Mesenteric fat pad (tissue), 1 donor: ENCODE data around the gene NEDD4. TPM values are rescaled to one million over a fixed set of nuclear protein-coding genes. Genes with fewer than 3 reads are reported as not detected.
"Not testable (repeated sequence)": the region's sequence is repeated elsewhere in the genome, so short reads cannot be mapped to it uniquely, and the experiment has no call there.

ENCODE experiments used
- DNase-seq: peaks from one replicate; pipeline ENCODE4 v3.0.0-alpha.2; 2020; ENCODE audit warnings: low spot score
- total RNA-seq: library from RNA; stranded (reverse); fragmentation: NEBNext Ultra II Directional; extraction: Animal tissue kit (Norgen Biotek cat#: 25700); gene quantifications from one replicate; pipeline ENCODE4 v1.2.1, GENCODE V29; 2021
- donor health status: DM: yes; HTN: yes; CAD: no.

The NEDD4 gene
- total RNA-seq, 1 donor from 2014 or later: 16.1 TPM

DNA sequence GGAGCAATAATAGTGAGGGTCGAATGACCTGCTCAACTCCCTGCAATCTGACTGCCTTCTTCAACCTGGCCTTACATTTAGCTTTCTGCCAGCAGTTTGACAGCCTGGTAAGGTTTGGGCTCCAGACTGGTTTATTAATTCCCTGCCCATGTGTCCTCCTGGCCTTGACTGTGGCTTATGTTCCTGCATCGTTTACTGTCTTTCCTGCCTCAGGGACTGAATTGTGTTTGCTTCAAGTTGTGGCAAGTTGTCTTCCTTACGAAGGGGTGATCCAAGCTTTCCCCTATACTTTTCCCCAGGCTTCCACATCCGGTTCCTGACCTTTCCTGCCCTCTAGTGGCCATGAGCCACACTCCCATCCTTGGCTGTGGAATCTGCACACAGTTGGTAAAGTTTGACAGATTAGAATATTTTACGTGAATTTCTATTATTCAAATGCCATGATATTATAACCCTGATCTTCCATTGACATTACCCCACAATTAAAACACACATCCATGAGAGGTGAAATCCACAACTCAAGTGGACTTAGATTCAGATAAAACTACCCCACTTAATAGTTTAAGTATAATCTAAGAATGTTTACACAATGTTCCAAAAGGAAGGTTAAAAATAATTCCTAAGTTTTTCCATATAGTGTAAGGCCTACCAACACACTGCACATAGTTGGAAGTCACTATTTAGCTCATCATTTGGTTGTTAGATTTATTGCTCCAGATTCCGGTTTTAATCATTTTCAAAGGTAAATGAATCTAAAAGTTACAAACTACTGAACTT, 95.7 kb downstream of the NEDD4 start:
- DNase-seq: no peak

DNA sequence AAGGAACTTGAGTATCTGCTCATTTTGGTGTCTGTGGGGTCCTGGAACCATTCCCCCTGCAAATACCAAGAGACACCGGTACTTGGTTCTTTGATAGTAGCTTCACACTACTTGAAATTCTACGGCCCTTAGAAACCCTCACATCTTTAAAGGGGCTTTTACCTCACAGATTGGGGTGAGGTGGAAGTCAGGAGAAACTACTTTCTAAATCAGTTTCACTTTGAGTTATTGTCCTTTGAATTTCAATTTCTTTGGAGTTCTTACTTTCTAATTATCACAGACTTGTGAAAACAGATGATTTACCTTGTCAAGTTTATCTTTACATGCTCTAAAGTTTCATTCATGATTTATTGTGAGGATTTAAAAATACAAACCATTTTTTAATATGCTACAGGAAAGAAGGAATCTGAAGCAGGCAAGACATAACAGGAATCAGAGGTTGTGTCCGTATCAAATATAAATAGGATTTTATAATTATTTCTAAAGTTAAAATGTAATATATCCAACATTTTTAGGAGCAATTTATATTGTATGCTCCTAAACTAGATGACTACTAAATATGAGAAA, 98.9 kb downstream of the NEDD4 start:
- no peak for DNase-seq

DNA sequence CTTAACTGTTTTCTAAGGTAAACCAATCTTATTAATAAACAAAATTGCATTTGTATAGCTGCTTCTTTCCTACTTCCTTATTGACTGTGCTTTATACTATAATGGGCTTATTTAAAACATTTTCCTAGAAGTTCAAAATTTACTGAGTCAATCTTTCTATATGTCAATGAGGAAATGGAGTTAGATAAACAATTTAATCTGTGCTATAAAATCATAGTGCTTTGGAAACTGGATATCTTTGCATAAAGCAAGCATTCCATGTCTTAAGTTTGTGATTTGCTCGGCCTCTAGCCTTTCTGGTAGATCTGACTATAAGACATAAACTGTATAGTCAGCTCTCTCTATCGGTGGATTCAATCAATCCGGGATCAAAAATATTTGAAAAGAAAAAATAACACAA, 99.6 kb downstream of the NEDD4 start:
- DNase-seq: no peak

- no peak for DNase-seq
These were observed 102.2 kb downstream of the NEDD4 start for GRCh38 chr15:55891196-55891595.

- no peak for DNase-seq
These were observed 109.2 kb downstream of the NEDD4 start for GRCh38 chr15:55884223-55884622.

- no peak for DNase-seq
These were observed 114.2 kb downstream of the NEDD4 start for GRCh38 chr15:55879181-55879580.

DNA sequence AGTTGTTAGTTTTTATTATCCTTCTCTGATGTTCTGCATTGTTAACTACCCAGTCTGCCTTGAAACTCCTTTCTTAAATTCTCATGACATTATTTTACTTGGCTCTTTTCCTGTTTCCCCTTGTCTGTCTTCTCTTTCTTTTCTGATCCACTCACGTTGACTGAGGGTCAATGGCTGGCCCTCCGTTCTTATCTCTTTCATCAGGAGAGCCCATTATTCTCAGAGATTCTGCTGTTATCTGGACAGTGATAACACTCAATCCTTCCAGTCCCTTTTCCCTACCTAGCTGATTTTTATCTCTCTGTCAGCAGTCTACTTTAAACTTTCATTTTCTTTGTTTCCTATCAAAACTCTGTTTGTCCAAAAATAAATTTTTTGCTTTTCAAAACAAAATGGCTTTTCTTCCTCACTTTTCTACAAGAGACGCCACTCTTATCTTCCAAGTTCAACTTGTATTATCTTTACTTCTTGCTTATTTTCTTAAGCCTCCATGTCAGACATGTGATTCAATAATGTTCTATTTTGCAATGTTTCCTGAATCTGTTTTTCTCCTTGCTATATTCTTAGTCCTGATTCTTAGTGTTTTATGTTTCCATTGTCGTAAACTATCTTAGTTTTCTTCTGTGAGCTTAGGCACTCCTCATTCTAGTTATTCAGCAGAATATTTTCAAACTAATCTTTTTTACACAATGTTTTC, 120.2 kb downstream of the NEDD4 start:
- no peak for DNase-seq

GRCh38 chr15:55872471-55872870, 120.9 kb downstream of the NEDD4 start:
- DNase-seq: no peak

GRCh38 chr15:55869660-55870059, 123.8 kb downstream of the NEDD4 start:
- no peak for DNase-seq

DNA sequence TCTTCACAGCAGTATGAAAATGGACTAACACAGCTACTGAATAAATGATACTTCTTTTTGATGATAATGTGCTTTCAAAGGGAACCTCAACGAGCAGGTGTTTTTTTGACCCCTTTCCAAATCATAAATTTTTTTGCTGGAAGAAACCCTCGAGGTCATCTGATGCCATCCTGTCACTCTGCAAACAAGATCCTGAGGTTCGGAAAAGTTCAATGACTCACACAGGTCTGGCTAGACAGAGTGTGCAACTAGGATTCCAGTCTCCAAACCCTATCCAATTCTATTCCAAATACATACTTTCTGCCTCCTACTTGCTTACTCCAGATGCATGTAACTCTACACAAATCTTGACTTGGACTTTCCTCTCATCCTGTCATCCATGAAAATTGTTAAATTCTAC, 124.7 kb downstream of the NEDD4 start:
- DNase-seq: no peak

DNA sequence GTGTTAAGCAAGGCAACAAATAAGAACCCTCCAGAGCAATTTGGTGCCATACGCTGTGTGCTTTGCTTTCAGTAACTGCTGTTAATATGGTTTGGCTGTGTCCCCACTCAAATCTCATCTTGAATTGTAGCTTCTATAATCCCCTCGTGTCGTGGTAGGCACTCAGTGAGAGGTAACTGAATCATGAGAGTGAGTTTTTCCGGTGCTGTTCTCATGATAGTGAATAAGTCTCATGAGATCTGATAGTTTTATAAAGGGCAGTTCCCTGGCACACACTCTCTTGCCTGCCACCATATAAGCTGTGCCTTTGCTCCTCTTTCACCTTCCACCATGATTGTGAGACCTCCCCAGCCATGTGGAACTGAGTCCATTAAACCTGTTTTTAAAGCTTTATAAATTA, 125.1 kb downstream of the NEDD4 start:
- DNase-seq: not testable (repeated sequence)

GRCh38 chr15:55863911-55864310, 129.5 kb downstream of the NEDD4 start:
- DNase-seq: no peak

DNA sequence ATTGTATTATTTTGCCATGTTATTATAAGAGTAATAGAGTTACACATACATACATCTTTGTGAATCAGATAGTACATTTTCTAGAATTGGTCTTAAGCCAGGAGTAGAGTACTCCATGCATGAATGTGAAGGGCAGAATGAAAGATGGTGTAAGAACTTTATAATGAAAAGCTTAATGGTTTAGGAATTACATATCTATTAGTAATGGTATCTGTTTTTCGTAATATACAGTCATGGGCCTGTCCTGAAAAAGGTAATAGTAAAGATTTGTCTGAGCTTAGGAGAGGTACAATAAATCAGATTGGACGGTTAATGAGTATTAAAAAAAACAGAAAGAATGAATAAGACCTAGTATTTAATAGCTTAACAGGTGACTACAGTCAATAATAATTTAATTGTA, 132.3 kb downstream of the NEDD4 start:
- no peak for DNase-seq

- no peak for DNase-seq
These were observed 132.9 kb downstream of the NEDD4 start for GRCh38 chr15:55860468-55860867.

GRCh38 chr15:55859681-55860080, 133.7 kb downstream of the NEDD4 start:
- no peak for DNase-seq

GRCh38 chr15:55858661-55859060, 134.8 kb downstream of the NEDD4 start:
- no peak for DNase-seq

GRCh38 chr15:55856506-55857164, 136.8 kb downstream of the NEDD4 start:
- no peak for DNase-seq

- no peak for DNase-seq
These were observed 140.3 kb downstream of the NEDD4 start for GRCh38 chr15:55853134-55853533.

- no peak for DNase-seq
These were observed 147.2 kb downstream of the NEDD4 start for GRCh38 chr15:55846116-55846707.

DNA sequence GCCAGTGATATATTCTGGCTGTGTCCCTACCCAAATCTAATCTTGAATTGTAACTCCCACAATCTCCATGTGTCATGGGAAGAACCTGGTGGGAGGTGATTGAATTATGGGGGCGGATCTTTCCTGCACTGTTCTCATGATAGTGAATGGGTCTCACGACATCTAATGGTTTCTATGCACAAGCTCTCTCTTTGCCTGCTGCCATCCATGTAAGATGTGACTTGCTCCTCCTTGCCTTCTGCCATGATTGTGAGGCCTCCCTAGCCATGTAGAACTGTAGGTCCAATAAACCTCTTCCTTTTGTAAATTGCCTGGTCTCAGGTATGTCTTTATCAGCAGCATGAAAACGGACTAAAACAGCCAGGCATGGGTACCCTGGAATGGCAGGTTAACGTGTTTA, 150.5 kb downstream of the NEDD4 start:
- not testable (repeated sequence) for DNase-seq

DNA sequence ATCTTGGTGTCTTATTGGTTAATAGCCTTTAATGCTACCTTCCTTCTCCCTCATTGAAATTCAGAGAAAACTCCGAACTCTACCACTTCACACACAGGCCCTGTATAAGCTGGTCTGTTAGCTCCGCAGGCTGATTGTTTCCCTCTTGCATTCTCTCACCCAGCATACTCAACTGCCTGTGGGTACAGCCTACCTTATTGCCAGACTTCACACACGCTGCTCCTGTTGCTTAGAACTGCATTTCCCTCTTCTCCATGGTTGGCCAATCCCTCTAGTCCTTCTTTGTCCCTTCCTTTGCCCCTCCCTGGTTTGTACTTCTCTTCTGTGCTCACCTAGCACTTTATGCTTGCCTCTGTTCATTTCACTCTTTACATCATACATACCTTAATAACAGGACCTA, 157.5 kb downstream of the NEDD4 start:
- DNase-seq: no peak

DNA sequence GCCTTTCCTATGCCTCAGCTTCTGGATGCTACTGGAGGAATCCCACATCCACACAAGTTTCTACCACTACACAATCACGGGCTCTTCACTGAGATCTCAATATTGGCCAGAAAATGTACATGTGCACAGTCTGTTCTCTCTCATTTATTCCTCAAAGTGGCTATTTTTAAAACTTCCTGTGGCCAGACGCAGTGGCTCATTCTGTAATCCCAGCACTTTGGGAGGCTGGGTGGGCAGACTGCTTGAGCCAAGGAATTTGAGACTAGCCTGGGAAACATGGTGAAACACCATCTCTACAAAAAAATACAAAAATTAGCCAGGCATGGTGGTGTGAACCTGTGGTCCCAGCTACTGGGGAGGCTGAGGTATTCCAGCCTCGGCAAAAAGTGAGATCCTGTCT, 159.1 kb downstream of the NEDD4 start:
- DNase-seq: no peak
